Hepatocyte (in vitro differentiated cells): ENCODE measurements around the gene CENPU. TPM values are rescaled to one million over a fixed set of nuclear protein-coding genes. Genes with fewer than 3 reads are reported as not detected.
A peak's percentile ranks its signal among the peaks of the same experiment; 100 is the strongest.
"Not testable (repeated sequence)": the region's sequence is repeated elsewhere in the genome, so short reads cannot be mapped to it uniquely, and the experiment has no call there.

Experiments used
- DNase-seq: peaks from one replicate; pipeline ENCODE4 v3.0.0-alpha.2; 2016; ENCODE audit warnings: low spot score
- H2AFZ ChIP-seq: fragments of 200-600 bp; sonication (generic); 2 replicates; pipeline ENCODE4 v1.6.0; 2016; ENCODE audit warnings: antibody characterized with exemption, mild to moderate bottlenecking
- H3K27ac ChIP-seq: fragments of 200-600 bp; sonication (generic); 2 replicates; pipeline ENCODE4 v1.5.1; 2016; ENCODE audit warnings: mild to moderate bottlenecking
- H3K27me3 ChIP-seq: fragments of 200-600 bp; sonication (generic); 2 replicates; pipeline ENCODE4 v1.6.1; 2016
- H3K36me3 ChIP-seq: fragments of 200-600 bp; sonication (generic); replicated peaks from 2 replicates; pipeline ENCODE4 v1.5.1; 2016; ENCODE audit warnings: low read depth; ENCODE audit not compliant: insufficient read depth
- H3K4me1 ChIP-seq: fragments of 200-600 bp; sonication (generic); 2 replicates; pipeline ENCODE4 v1.5.1; 2016; ENCODE audit warnings: mild to moderate bottlenecking, moderate library complexity; ENCODE audit not compliant: insufficient read depth
- H3K4me2 ChIP-seq: fragments of 200-600 bp; sonication (generic); 2 replicates; pipeline ENCODE4 v1.6.0; 2016
- H3K4me3 ChIP-seq: fragments of 200-600 bp; sonication (generic); 2 replicates; pipeline ENCODE4 v1.5.1; 2016; ENCODE audit warnings: mild to moderate bottlenecking
- H3K79me2 ChIP-seq: fragments of 200-600 bp; sonication (generic); 2 replicates; pipeline ENCODE4 v1.6.0; 2017; ENCODE audit warnings: mild to moderate bottlenecking
- H3K9me2 ChIP-seq: fragments of 200-600 bp; sonication (generic); replicated peaks from 2 replicates; pipeline ENCODE4 v1.6.0; 2017; ENCODE audit warnings: mild to moderate bottlenecking; ENCODE audit not compliant: insufficient read depth
- H3K9me3 ChIP-seq: fragments of 200-600 bp; sonication (generic); 2 replicates; pipeline ENCODE4 v1.5.1; 2016; ENCODE audit warnings: low read depth, mild to moderate bottlenecking
- H4K20me1 ChIP-seq: fragments of 200-600 bp; sonication (generic); 2 replicates; pipeline ENCODE4 v1.6.0; 2016; ENCODE audit warnings: mild to moderate bottlenecking; ENCODE audit not compliant: insufficient read depth, poor library complexity, severe bottlenecking
- EZH2 ChIP-seq: fragments of 200-600 bp; sonication (generic); IDR thresholded peaks from 2 replicates; pipeline ENCODE4 v1.6.1; 2016; ENCODE audit warnings: antibody characterized with exemption, mild to moderate bottlenecking, borderline replicate concordance
- EZH2phosphoT487 ChIP-seq: fragments of 200-600 bp; sonication (generic); IDR thresholded peaks from one replicate; pipeline ENCODE4 v1.6.1; 2018; ENCODE audit warnings: antibody characterized with exemption, mild to moderate bottlenecking, low read depth, moderate library complexity; ENCODE audit not compliant: unreplicated experiment, severe bottlenecking
- WGBS: methylation state at CpG from one replicate; pipeline ENCODE4 v1.1.6; 2016; ENCODE audit warnings: low lambda C conversion rate; ENCODE audit errors: missing lambda C conversion rate; 5-methylcytosine and 5-hydroxymethylcytosine counted together
- polyA plus RNA-seq: library from polyadenylated mRNA; unstranded; fragments of >200 nt; fragmentation: Nextera tagmentation; extraction: Ambion mirVana; gene quantifications from 2 replicates; pipeline ENCODE4 v1.2.1, GENCODE V29; 2016
- total RNA-seq: library from RNA; depleted of rRNA; stranded (reverse); fragments of >200 nt; gene quantifications from 2 replicates; pipeline ENCODE4 v1.2.3, GENCODE V29; 2014
- TF ChIP-seq, protein P1 (sequence below): fragments of 200-600 bp; sonication (generic); IDR thresholded peaks from 2 replicates; pipeline ENCODE4 v1.5.1; 2016; ENCODE audit warnings: antibody characterized with exemption, mild to moderate bottlenecking; ENCODE audit not compliant: poor library complexity

The CENPU gene
- total and polyA plus RNA-seq, 2 experiments from 2014 or later, result 7.8 to 10.0 TPM

- no peak for TF ChIP-seq EZH2phosphoT487
- TF ChIP-seq, protein P1, sequence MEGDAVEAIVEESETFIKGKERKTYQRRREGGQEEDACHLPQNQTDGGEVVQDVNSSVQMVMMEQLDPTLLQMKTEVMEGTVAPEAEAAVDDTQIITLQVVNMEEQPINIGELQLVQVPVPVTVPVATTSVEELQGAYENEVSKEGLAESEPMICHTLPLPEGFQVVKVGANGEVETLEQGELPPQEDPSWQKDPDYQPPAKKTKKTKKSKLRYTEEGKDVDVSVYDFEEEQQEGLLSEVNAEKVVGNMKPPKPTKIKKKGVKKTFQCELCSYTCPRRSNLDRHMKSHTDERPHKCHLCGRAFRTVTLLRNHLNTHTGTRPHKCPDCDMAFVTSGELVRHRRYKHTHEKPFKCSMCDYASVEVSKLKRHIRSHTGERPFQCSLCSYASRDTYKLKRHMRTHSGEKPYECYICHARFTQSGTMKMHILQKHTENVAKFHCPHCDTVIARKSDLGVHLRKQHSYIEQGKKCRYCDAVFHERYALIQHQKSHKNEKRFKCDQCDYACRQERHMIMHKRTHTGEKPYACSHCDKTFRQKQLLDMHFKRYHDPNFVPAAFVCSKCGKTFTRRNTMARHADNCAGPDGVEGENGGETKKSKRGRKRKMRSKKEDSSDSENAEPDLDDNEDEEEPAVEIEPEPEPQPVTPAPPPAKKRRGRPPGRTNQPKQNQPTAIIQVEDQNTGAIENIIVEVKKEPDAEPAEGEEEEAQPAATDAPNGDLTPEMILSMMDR, result peak; percentile 77
- no peaks in the 10 kb centered on the region for H4K20me1 ChIP-seq
- H3K9me3 ChIP-seq, result no peaks in the 10 kb centered on the region
- H3K79me2 ChIP-seq, result no peaks in the 10 kb centered on the region
- H3K4me1 ChIP-seq, result peaks cover 28% of the 10 kb centered on the region
- no peak overlapping the region for H3K4me3 ChIP-seq
- H3K36me3 ChIP-seq, result no peaks in the 10 kb centered on the region
- H2AFZ ChIP-seq, result peak overlapping the region; percentile 6
- 21% methylated on average over 10 of the region's 10 CpGs for WGBS
- peak overlapping the region; percentile 84 for H3K27ac ChIP-seq
- peak; percentile 88 for DNase-seq
- H3K9me2 ChIP-seq, result no peaks in the 10 kb centered on the region
- H3K27me3 ChIP-seq, result no peaks in the 10 kb centered on the region
- H3K4me2 ChIP-seq, result peak overlapping the region; percentile 63
Observed at GRCh38 chr4:184745831-184746795, 12.2 kb upstream of the CENPU start.

GRCh38 chr4:184744236-184744635, 10.3 kb upstream of the CENPU start:
- Histone ChIP-seq H3K4me3 (no peak overlapping the region), H3K27me3 (no peaks in the 10 kb centered on the region), H3K27ac (no peak overlapping the region), H3K79me2 (no peaks in the 10 kb centered on the region), H3K4me1 (peaks cover 23% of the 10 kb centered on the region), H3K4me2 (no peak overlapping the region), H3K36me3 (no peaks in the 10 kb centered on the region), H4K20me1 (no peaks in the 10 kb centered on the region), H2AFZ (no peak overlapping the region), H3K9me3 (no peaks in the 10 kb centered on the region), H3K9me2 (no peaks in the 10 kb centered on the region)
- TF ChIP-seq, protein P1, result no peak
- WGBS, result 92% methylated on average over 10 of the region's 10 CpGs
- DNase-seq, result no peak

DNA sequence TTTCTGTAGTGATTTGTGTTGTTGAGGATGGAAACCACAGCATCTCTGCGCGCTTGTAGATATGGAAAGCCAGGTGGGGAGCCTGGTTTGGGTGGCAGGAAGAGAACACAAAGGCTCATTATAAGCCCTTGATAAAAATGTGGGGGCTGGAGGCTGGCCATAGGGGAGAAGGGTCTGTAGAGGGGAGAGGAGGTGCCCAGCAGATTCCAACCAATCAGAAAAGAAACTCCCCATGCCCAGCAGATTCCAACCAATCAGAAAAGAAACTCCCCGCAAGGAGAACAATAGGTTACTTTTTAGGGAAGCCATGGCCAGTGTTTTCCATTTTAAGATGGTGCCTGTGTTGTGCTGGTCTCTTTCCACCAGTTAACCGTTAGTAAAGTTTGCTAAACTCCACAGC, 9.8 kb upstream of the CENPU start:
- Histone ChIP-seq H3K9me3 (no peaks in the 10 kb centered on the region), H3K4me1 (peaks cover 23% of the 10 kb centered on the region), H3K27ac (no peak overlapping the region), H3K4me3 (no peak overlapping the region), H3K79me2 (no peaks in the 10 kb centered on the region), H3K36me3 (no peaks in the 10 kb centered on the region), H3K9me2 (no peaks in the 10 kb centered on the region), H2AFZ (no peak overlapping the region), H4K20me1 (no peaks in the 10 kb centered on the region), H3K4me2 (no peak overlapping the region), H3K27me3 (no peaks in the 10 kb centered on the region)
- no peak for DNase-seq
- TF ChIP-seq EZH2 (no peak), EZH2phosphoT487 (no peak)
- TF ChIP-seq, protein P1, result no peak
- WGBS, result 91% methylated on average over 4 of the region's 4 CpGs

GRCh38 chr4:184741651-184742050, 7.8 kb upstream of the CENPU start:
- DNase-seq, H3K36me3 ChIP-seq: not testable (repeated sequence)

More at GRCh38 chr4:184741651-184742050, 7.8 kb upstream of the CENPU start:
- 63% methylated on average over 1 of the region's 1 CpG for WGBS
- H3K9me2 ChIP-seq, H2AFZ ChIP-seq, H3K4me3 ChIP-seq, H3K27ac ChIP-seq, H3K9me3 ChIP-seq, H3K4me2 ChIP-seq, H3K4me1 ChIP-seq, H3K27me3 ChIP-seq, H3K79me2 ChIP-seq, H4K20me1 ChIP-seq: not testable (repeated sequence)
